Gastroesophageal sphincter (tissue), 3 donors: ENCODE data around the gene SDF4.

ENCODE experiments used
- POLR2A ChIP-seq, 2 donors: fragments of 450-650 bp; IDR thresholded peaks; one replicate each; pipeline ENCODE4 v1.6.1; 2017; ENCODE audit warnings: antibody characterized with exemption in 2 of 2, mild to moderate bottlenecking in 2 of 2, moderate library complexity in 1 of 2
- TF ChIP-seq, protein P1 (sequence below), 4 experiments: fragments of 200-600 bp in 2 of 4; fragments of 450-650 bp in 2 of 4; sonication (generic) in 1 of 4; IDR thresholded peaks; one replicate each; pipeline ENCODE4 v1.5.1; 2017 to 2019; ENCODE audit warnings: antibody characterized with exemption in 4 of 4, mild to moderate bottlenecking in 2 of 4, moderate library complexity in 2 of 4

DNA sequence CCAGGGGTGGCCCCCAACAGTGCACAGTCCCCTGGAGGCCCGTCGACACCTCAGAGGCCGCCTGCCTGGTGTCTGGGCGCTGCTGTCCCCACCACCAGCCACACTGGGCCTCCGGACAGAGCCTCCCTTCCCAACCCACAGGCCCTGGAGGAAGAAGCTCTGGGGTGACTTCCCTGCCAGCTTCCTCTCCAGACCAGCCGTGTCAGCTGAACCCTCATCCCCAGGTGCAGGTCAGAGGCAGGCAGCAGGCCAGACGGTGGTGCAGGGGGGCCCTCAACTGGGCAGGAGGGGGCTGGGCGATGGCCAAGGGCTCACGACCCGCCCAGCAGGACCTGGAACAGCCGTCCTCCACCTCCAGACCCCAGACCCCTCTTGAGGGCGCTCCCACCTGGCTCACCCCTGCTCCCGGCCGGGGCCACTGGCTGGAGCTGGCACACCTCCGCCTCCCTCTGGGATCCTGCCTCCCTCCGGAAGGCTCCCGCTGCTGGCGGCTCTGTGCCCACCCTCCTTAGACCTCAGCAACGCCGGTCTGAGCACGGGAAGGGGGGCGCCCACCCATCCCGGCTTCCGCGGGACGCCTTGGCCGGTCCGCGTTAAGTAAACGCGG lies 25.9 kb downstream of the SDF4 start:
- TF ChIP-seq, protein P1, sequence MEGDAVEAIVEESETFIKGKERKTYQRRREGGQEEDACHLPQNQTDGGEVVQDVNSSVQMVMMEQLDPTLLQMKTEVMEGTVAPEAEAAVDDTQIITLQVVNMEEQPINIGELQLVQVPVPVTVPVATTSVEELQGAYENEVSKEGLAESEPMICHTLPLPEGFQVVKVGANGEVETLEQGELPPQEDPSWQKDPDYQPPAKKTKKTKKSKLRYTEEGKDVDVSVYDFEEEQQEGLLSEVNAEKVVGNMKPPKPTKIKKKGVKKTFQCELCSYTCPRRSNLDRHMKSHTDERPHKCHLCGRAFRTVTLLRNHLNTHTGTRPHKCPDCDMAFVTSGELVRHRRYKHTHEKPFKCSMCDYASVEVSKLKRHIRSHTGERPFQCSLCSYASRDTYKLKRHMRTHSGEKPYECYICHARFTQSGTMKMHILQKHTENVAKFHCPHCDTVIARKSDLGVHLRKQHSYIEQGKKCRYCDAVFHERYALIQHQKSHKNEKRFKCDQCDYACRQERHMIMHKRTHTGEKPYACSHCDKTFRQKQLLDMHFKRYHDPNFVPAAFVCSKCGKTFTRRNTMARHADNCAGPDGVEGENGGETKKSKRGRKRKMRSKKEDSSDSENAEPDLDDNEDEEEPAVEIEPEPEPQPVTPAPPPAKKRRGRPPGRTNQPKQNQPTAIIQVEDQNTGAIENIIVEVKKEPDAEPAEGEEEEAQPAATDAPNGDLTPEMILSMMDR (IDR thresholded peaks at IDR 0.05): no peak
- no peak for TF ChIP-seq POLR2A (IDR thresholded peaks at IDR 0.05)
